ENCODE data around the gene ABCA3. TPM values are rescaled to one million over a fixed set of nuclear protein-coding genes. Genes with fewer than 3 reads are reported as not detected.

ABCA3 gene
- total RNA-seq, 4 donors from 2014 or later: 3.4 to 8.6 (median 3.7) TPM

DNA sequence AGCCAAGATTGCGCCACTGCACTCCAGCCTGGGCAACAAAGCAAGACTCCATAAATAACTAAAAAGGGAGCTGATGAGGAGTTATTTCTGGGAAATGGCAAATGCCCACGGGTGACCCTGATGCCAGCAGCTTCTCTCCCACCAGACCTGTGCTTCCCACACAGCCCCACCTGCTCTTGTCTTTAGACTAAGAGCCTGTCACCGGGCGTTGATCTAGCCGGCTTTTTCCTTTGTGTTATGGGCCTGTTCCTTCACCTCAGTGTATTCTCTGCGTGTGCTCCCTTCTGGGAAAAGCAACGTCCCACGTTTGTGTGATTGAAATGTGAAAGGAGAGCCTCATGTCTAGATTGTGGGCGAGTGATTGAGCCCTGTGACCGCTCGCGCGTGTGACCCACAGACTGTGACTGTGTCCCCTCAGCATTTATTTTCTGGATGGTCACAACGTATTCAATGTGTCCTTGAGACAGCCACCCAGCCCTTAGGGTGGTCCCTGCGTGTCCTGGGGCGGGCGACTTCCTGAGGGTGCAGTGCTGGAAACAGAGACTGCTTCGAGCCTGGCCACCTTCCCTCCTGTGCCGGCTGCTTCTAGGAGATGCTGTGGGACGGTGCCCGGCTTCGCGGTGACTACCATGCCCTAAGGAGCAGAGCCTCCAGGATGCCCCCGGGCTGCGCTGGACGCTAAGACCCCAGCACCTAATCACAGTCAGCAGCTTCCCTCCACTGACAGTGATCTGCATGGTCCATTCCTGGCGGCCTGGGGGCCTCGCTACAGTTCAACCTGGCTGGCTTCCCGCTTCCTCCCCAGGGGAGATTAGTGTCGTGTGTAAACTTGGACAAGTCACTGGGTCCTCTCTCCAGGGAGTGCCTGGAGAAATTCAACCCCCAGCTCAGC lies 64.8 kb downstream of the ABCA3 start:
- Histone ChIP-seq H3K27ac (no peak overlapping the region), H3K4me3 (no peak overlapping the region), H3K36me3 (no peaks in the 10 kb centered on the region), H3K4me1 (peaks cover 0 to 4% (median 0%) of the 10 kb centered on the region in 4 donors), H3K27me3 (no peaks in the 10 kb centered on the region), H3K9me3 (no peaks in the 10 kb centered on the region)
- TF ChIP-seq POLR2AphosphoS5 (IDR thresholded peaks at IDR 0.05): no peak
- no peak for TF ChIP-seq CTCF (IDR thresholded peaks at IDR 0.05)
- no peak for TF ChIP-seq EP300 (IDR thresholded peaks at IDR 0.05; ENCODE audit: low read depth)
- TF ChIP-seq POLR2A (IDR thresholded peaks at IDR 0.05): no peak
- in situ Hi-C loops (cut with MboI; ENCODE audit: low pct_ligation_motif_present in 1 of 4, low pct_unique_long_range_greater_than_20kb in 1 of 4, low sequenced_read_pairs in 3 of 4) (no loop called here), intact Hi-C loops (cut with DNase I; ENCODE audit: low total_unique reads) (no loop called here)
- no peak for DNase-seq
- WGBS, 2 donors (ENCODE audit: low coverage in 1 of 2): 72% methylated on average over 24 of the region's 30 CpGs; no CpG with 5 or more reads in 1 of the 2 donors

GRCh38 chr16:2273931-2274330 lies 66.6 kb downstream of the ABCA3 start:
- no peaks in the 10 kb centered on the region for H3K9me3 ChIP-seq
- H3K27ac ChIP-seq: no peak overlapping the region
- in situ Hi-C loops (cut with MboI; ENCODE audit: low pct_ligation_motif_present in 1 of 4, low pct_unique_long_range_greater_than_20kb in 1 of 4, low sequenced_read_pairs in 3 of 4) (no loop called here), intact Hi-C loops (cut with DNase I; ENCODE audit: low total_unique reads) (no loop called here)
- TF ChIP-seq POLR2AphosphoS5 (IDR thresholded peaks at IDR 0.05) (no peak), POLR2A (IDR thresholded peaks at IDR 0.05) (no peak), CTCF (IDR thresholded peaks at IDR 0.05) (no peak)
- no peaks in the 10 kb centered on the region for H3K27me3 ChIP-seq
- no peak overlapping the region for H3K4me3 ChIP-seq
- no peaks in the 10 kb centered on the region for H3K36me3 ChIP-seq
- H3K4me1 ChIP-seq: peaks cover 11 to 14% (median 13%) of the 10 kb centered on the region in 4 donors
- WGBS, 2 donors (ENCODE audit: low coverage in 1 of 2): 79% methylated on average over 10 of the region's 10 CpGs; no CpG with 5 or more reads in 1 of the 2 donors
- no peak for DNase-seq

- intact Hi-C loops (cut with DNase I; ENCODE audit: low total_unique reads) (no loop called here), in situ Hi-C loops (cut with MboI; ENCODE audit: low pct_ligation_motif_present in 1 of 4, low pct_unique_long_range_greater_than_20kb in 1 of 4, low sequenced_read_pairs in 3 of 4) (no loop called here)
- no peaks in the 10 kb centered on the region for H3K27me3 ChIP-seq
Observed at GRCh38 chr16:2273484-2273883, 67.0 kb downstream of the ABCA3 start.

More at GRCh38 chr16:2273484-2273883, 67.0 kb downstream of the ABCA3 start:
- Histone ChIP-seq H3K27ac (no peak overlapping the region), H3K9me3 (no peaks in the 10 kb centered on the region), H3K36me3 (no peaks in the 10 kb centered on the region), H3K4me3 (no peak overlapping the region), H3K4me1 (peaks cover 11 to 17% (median 13%) of the 10 kb centered on the region in 4 donors)
- no peak for DNase-seq
- WGBS, 2 donors (ENCODE audit: low coverage in 1 of 2): 72% methylated on average over 12 of the region's 16 CpGs; no CpG with 5 or more reads in 1 of the 2 donors
- no peak for TF ChIP-seq POLR2AphosphoS5 (IDR thresholded peaks at IDR 0.05)
- no peak for TF ChIP-seq CTCF (IDR thresholded peaks at IDR 0.05)
- no peak for TF ChIP-seq EP300 (IDR thresholded peaks at IDR 0.05; ENCODE audit: low read depth)
- no peak for TF ChIP-seq POLR2A (IDR thresholded peaks at IDR 0.05)
